Osteocyte (in vitro differentiated cells): ENCODE measurements around the gene ARHGAP30. TPM values are rescaled to one million over a fixed set of nuclear protein-coding genes. Genes with fewer than 3 reads are reported as not detected.

ENCODE experiments used
- DNase-seq: peaks from one replicate; pipeline ENCODE4 v3.0.0; 2021; ENCODE audit warnings: mixed read lengths; ENCODE audit not compliant: unreplicated experiment; ENCODE audit errors: extremely low spot score
- H3K27ac Mint-ChIP-seq: one replicate; pipeline ENCODE4 v1.8.0; 2021; ENCODE audit warnings: mild to moderate bottlenecking, mixed read lengths; ENCODE audit not compliant: unreplicated experiment
- H3K27me3 Mint-ChIP-seq: one replicate; pipeline ENCODE4 v1.8.0; 2021; ENCODE audit warnings: mixed read lengths; ENCODE audit not compliant: unreplicated experiment
- H3K36me3 Mint-ChIP-seq: one replicate; pipeline ENCODE4 v1.8.0; 2021; ENCODE audit warnings: mixed read lengths; ENCODE audit not compliant: unreplicated experiment
- H3K4me1 Mint-ChIP-seq: one replicate; pipeline ENCODE4 v1.8.0; 2021; ENCODE audit warnings: mixed read lengths; ENCODE audit not compliant: unreplicated experiment
- H3K4me3 Mint-ChIP-seq: one replicate; pipeline ENCODE4 v1.8.0; 2021; ENCODE audit warnings: mild to moderate bottlenecking, moderate library complexity, mixed read lengths; ENCODE audit not compliant: unreplicated experiment
- H3K9me3 Mint-ChIP-seq: one replicate; pipeline ENCODE4 v1.8.0; 2021; ENCODE audit warnings: mixed read lengths; ENCODE audit not compliant: unreplicated experiment
- CTCF ChIP-seq: fragments of 200-600 bp; sonication (generic); IDR thresholded peaks from 2 replicates; pipeline ENCODE4 v1.5.0; 2021; ENCODE audit warnings: antibody characterized with exemption, mild to moderate bottlenecking, moderate library complexity
- total RNA-seq: library from RNA; stranded (reverse); gene quantifications from 2 replicates; pipeline ENCODE4 v1.2.1, GENCODE V29; 2021

Gene ARHGAP30
- total RNA-seq, 1 donor from 2014 or later, result not detected

GRCh38 chr1:161007369-161007768, 62.3 kb downstream of the ARHGAP30 start:
- Mint-ChIP-seq H3K27ac (no peak overlapping the region), H3K36me3 (no peaks in the 10 kb centered on the region), H3K27me3 (no peaks in the 10 kb centered on the region), H3K9me3 (no peaks in the 10 kb centered on the region), H3K4me3 (no peak overlapping the region), H3K4me1 (no peaks in the 10 kb centered on the region)
- TF ChIP-seq CTCF, result no peak
- no peak for DNase-seq

DNA sequence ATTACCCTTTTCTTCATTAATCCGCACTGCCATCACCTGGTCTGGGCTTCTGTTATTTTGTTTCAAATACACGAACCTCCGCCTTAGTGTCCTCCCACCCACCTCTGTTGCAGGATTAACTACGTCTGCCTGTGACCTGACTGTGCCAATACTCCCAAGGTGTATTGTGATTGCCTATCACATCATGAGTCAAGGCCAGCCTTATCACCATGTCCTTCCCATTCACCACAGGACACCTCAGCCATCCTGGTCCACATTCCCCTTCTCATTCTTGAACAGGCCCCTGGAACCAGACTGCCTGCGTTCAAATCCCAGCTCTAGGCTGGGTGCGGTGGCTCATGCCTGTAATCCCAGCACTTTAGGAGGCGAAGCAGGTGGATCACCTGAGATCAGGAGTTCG, 63.1 kb downstream of the ARHGAP30 start:
- Mint-ChIP-seq H3K4me1 (no peaks in the 10 kb centered on the region), H3K27ac (no peak overlapping the region), H3K36me3 (no peaks in the 10 kb centered on the region), H3K27me3 (peaks cover 1% of the 10 kb centered on the region), H3K4me3 (no peak overlapping the region), H3K9me3 (no peaks in the 10 kb centered on the region)
- DNase-seq, result no peak
- TF ChIP-seq CTCF, result no peak

GRCh38 chr1:161001525-161001924, 68.2 kb downstream of the ARHGAP30 start:
- no peak for TF ChIP-seq CTCF
- Mint-ChIP-seq H3K27me3 (peaks cover 3% of the 10 kb centered on the region), H3K9me3 (no peaks in the 10 kb centered on the region), H3K36me3 (no peaks in the 10 kb centered on the region), H3K4me1 (no peaks in the 10 kb centered on the region), H3K27ac (no peak overlapping the region), H3K4me3 (no peak overlapping the region)
- DNase-seq, result no peak

DNA sequence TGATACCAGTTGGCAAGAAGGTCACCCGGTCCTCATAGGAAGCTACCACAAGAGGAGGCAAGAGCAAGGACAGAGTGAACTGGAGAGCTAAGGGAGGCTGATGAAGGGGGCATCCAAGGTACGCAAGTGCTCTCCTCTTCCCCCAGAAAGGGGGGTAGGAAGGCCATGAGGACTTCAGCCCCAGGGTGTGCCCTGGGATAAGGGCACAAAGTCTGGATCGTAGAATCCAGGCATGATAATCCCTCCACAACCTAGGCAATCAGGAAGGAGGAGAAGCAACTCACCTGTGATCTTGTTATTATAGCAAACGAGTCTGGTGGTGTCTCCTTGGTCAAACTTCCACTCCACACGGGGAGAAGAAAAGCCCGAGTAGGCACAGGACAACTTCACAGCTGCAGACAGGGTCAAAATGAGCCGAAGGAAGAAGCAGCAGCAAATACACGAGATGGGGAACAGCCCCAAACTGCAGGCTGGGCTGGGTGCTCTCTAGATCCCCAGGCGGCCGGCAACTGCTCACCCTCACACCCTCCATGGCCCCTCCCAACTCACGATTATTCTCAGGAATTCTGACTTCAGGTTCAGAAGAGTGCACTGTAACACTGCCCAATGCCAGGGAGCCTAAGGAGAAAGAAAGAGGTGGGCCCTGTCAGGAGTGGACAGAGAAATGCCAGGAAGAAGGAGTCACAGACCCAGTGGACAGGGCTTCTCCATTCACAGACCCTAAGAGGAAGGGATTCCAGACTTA, 68.8 kb downstream of the ARHGAP30 start:
- Mint-ChIP-seq H3K9me3 (no peaks in the 10 kb centered on the region), H3K4me1 (no peaks in the 10 kb centered on the region), H3K36me3 (no peaks in the 10 kb centered on the region), H3K4me3 (no peak overlapping the region), H3K27me3 (peaks cover 3% of the 10 kb centered on the region), H3K27ac (no peak overlapping the region)
- no peak for TF ChIP-seq CTCF
- no peak for DNase-seq

DNA sequence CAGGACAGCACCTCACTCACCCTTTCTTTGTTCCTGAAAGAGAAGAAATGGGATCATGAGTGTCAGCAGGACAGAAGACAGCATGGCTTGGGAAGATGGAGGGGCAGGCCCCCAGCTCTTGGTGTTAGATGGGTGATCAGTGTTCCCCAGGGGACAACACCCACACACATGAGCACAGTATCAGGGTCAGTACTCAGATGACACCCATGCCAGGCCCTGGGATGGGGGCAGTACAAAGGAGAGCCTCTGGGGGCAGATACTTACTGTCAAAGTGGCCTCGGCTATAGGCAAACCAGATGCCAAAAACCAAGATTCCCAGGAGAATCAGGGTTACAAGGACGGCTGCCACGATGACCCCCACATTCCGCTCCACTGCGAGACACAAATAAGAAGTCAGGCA, 70.3 kb downstream of the ARHGAP30 start:
- no peaks in the 10 kb centered on the region for H3K4me1 Mint-ChIP-seq
- H3K9me3 Mint-ChIP-seq, result no peaks in the 10 kb centered on the region
- TF ChIP-seq CTCF, result no peak
- no peak overlapping the region for H3K27ac Mint-ChIP-seq
- H3K27me3 Mint-ChIP-seq, result peaks cover 7% of the 10 kb centered on the region
- no peaks in the 10 kb centered on the region for H3K36me3 Mint-ChIP-seq
- H3K4me3 Mint-ChIP-seq, result no peak overlapping the region
- DNase-seq, result no peak
